Fibroblast of the conjunctiva (primary cell): Measurements from ENCODE around the gene DGKB.

Experiments used
- DNase-seq: peaks from one replicate; pipeline ENCODE4 v3.0.0-alpha.2; 2010; ENCODE audit warnings: low read depth

DGKB gene

GRCh38 chr7:14115701-14116100, 786.9 kb downstream of the DGKB start:
- no peak for DNase-seq

- no peak for DNase-seq
Observed at GRCh38 chr7:14104861-14105260, 797.7 kb downstream of the DGKB start.

DNA sequence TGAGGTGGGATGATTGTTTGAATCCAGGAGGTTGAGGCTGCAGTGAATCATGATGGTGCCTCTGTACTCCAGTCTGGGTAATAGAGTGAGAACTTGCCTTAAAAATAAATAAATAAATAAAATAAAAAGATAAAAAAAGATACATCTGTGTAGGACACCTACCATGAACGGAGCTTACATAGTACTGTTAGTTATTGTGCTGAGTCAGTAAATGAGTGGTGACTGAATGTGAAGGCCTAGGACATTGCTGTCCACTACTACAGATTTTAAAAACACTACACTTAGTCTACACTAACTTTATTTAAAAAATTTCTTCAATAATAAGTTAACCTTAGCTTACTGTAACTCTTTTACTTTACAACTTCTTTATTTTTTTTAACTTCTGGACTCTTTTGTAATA, 806.4 kb downstream of the DGKB start:
- DNase-seq, result no peak

- no peak for DNase-seq
Observed at GRCh38 chr7:14095233-14095950, 807.2 kb downstream of the DGKB start.
